A673 (cell line): Measurements from ENCODE around the gene SNRPA. TPM values are rescaled to one million over a fixed set of nuclear protein-coding genes. Genes with fewer than 3 reads are reported as not detected.

Experiments
- BruUV-seq: library from RNA; stranded (reverse); fragments of 400-500 nt; replicated peaks from 2 replicates; lab custom pipeline; 2021; lab: Mats Ljungman, UMichigan
- CTCF ChIA-PET: fragments of 300-600 bp; sonication (Branson Sonifier 250); formaldehyde crosslinking; loops from one replicate; lab custom pipeline; 2022; ENCODE audit warnings: antibody characterized with exemption; lab: Charles Lee
- POLR2A ChIA-PET: fragments of 300-600 bp; sonication (Branson Sonifier 250); formaldehyde crosslinking; loops from one replicate; lab custom pipeline; 2022; ENCODE audit warnings: antibody characterized with exemption; ENCODE audit not compliant: low non-redundant PET; lab: Charles Lee
- DNase-seq: peaks from one replicate; pipeline ENCODE4 v3.0.0-alpha.2; 2015; ENCODE audit warnings: low spot score
- H3K27ac ChIP-seq: fragments of 200-600 bp; sonication (generic); 2 replicates; pipeline ENCODE4 v1.5.1; 2016; ENCODE audit warnings: mixed run types, low read depth, mild to moderate bottlenecking, mixed read lengths, antibody characterized with exemption, low read length; ENCODE audit not compliant: poor library complexity, severe bottlenecking
- H3K27me3 ChIP-seq: fragments of 200-600 bp; sonication (generic); replicated peaks from 2 replicates; pipeline ENCODE4 v1.6.1; 2017; ENCODE audit warnings: mixed run types, low read depth, mild to moderate bottlenecking, mixed read lengths, antibody characterized with exemption, low read length; ENCODE audit not compliant: insufficient read depth, poor library complexity
- H3K36me3 ChIP-seq: fragments of 200-600 bp; sonication (generic); 2 replicates; pipeline ENCODE4 v1.6.1; 2016; ENCODE audit warnings: mixed run types, mild to moderate bottlenecking, mixed read lengths, antibody characterized with exemption, low read length; ENCODE audit not compliant: insufficient read depth, poor library complexity, severe bottlenecking
- H3K4me1 ChIP-seq: fragments of 200-600 bp; sonication (generic); 2 replicates; pipeline ENCODE4 v1.6.1; 2017; ENCODE audit warnings: mixed run types, mild to moderate bottlenecking, mixed read lengths, antibody characterized with exemption, low read length; ENCODE audit not compliant: insufficient read depth, poor library complexity, severe bottlenecking
- H3K4me3 ChIP-seq: fragments of 200-600 bp; sonication (generic); 2 replicates; pipeline ENCODE4 v1.5.1; 2016; ENCODE audit warnings: low read depth, mixed run types, mild to moderate bottlenecking, mixed read lengths, low read length; ENCODE audit not compliant: poor library complexity, severe bottlenecking
- H3K9me3 ChIP-seq: fragments of 200-600 bp; sonication (generic); 2 replicates; pipeline ENCODE4 v1.6.1; 2016; ENCODE audit warnings: mixed run types, low read depth, mild to moderate bottlenecking, mixed read lengths, antibody characterized with exemption, low read length; ENCODE audit not compliant: poor library complexity, severe bottlenecking
- CTCF ChIP-seq: fragments of 300-800, 200-600 bp; sonication (generic); conservative IDR thresholded peaks from 2 replicates; pipeline ENCODE4 v1.5.1; 2017; ENCODE audit warnings: low read depth, mild to moderate bottlenecking, antibody characterized with exemption, low read length, moderate library complexity, mixed read lengths
- EZH2 ChIP-seq: fragments of 200-600 bp; sonication (generic); IDR thresholded peaks from 2 replicates; pipeline ENCODE4 v1.6.1; 2017; ENCODE audit warnings: borderline replicate concordance, low read depth, mild to moderate bottlenecking, mixed read lengths, antibody characterized with exemption, low read length; ENCODE audit not compliant: poor library complexity, severe bottlenecking
- intact Hi-C: fragments of 100-400 bp; cut with micrococcal nuclease; formaldehyde crosslinking; loops from one replicate; pipeline ENCODE4 v1.10.0; 2022; ENCODE audit not compliant: unreplicated experiment
- total RNA-seq: library from RNA; stranded (reverse); gene quantifications from 2 replicates; pipeline ENCODE4 v1.2.3, GENCODE V29; 2021

The SNRPA gene
- total RNA-seq, 1 experiment from 2014 or later: 167 TPM

- DNase-seq: peak; percentile 100
- H3K4me1 ChIP-seq: peaks cover 42% of the 10 kb centered on the region
- H3K4me3 ChIP-seq: peak within 1 kb of the TSS; percentile 97
- H3K27me3 ChIP-seq: no peaks in the 10 kb centered on the region
- peak within 1 kb of the TSS; percentile 88 for H3K27ac ChIP-seq
- no peak for TF ChIP-seq EZH2
- no peak for TF ChIP-seq CTCF
- ChIA-PET CTCF (interaction anchor here (0.6 to 1.0 kb wide), 3 partner anchors 8 to 225 kb away, joined by 5 to 10 read pairs (median 5); partner anchors contain the start of gene RAB4B), POLR2A (interaction anchor here (0.7 kb wide), 1 partner anchor 20 kb away, joined by 3 read pairs; the partner anchor contains the start of gene RAB4B)
- no TSS peak for BruUV-seq
- H3K9me3 ChIP-seq: no peaks in the 10 kb centered on the region
- peaks cover 25% of the 10 kb centered on the region for H3K36me3 ChIP-seq
- intact Hi-C loops: loop anchor here (1.0 to 2.0 kb wide), 2 partner anchors 21 to 48 kb away; partner anchors contain the start of genes ACTMAP, RAB4B and SNRPA
Observed at GRCh38 chr19:40798683-40799557, 47.9 kb downstream of the SNRPA start, which contains the start of gene EGLN2. EGLN2 (plus strand) TSS chr19:40799191; CDS start chr19:40800573, 1,382 bp downstream.

- H3K9me3 ChIP-seq: no peaks in the 10 kb centered on the region
- POLR2A ChIA-PET: no interaction called here
- BruUV-seq: no TSS peak
- no peaks in the 10 kb centered on the region for H3K27me3 ChIP-seq
- CTCF ChIA-PET: interaction anchor here (0.6 kb wide), 1 partner anchor 226 kb away, joined by 5 read pairs; no protein-coding TSS in a partner anchor
- no peak for DNase-seq
- TF ChIP-seq EZH2 (no peak), CTCF (no peak)
- H3K27ac ChIP-seq: peak overlapping the region; percentile 88
- peaks cover 47% of the 10 kb centered on the region for H3K4me1 ChIP-seq
- peak overlapping the region; percentile 97 for H3K4me3 ChIP-seq
- H3K36me3 ChIP-seq: peaks cover 25% of the 10 kb centered on the region
- intact Hi-C loops: loop anchor here (2.0 to 10.0 kb wide), 2 partner anchors 49 to 85 kb away; partner anchors contain the start of genes ACTMAP, COQ8B, ITPKC and SNRPA
Observed at GRCh38 chr19:40799558-40800338, 48.7 kb downstream of the SNRPA start.
